CD4-positive, alpha-beta T cell treated with Interleukin-4 for 1 hour (primary cell): ENCODE measurements around the gene LCK.

ENCODE experiments used
- DNase-seq, 2 donors: peaks; one replicate each; pipeline ENCODE4 v3.0.0-alpha.2; 2020 to 2022

The LCK gene

GRCh38 chr1:32250893-32251716 lies at the start of gene LCK:
Gene LCK (plus strand): TSS chr1:32251265. CDS start chr1:32274330, 23,065 bp downstream.
- peak; percentile 53 to 61 for DNase-seq

- no peak for DNase-seq
These were observed 46.1 kb upstream of the LCK start for GRCh38 chr1:32204943-32205361.

- DNase-seq, result peak; percentile 88 to 89
These were observed 45.4 kb upstream of the LCK start, which contains the start of gene IQCC for GRCh38 chr1:32205401-32206370. Gene IQCC (plus strand): TSS chr1:32205671. CDS start chr1:32205682, 11 bp downstream.

- DNase-seq, result no peak
These were observed 42.6 kb upstream of the LCK start for GRCh38 chr1:32208469-32208868.

GRCh38 chr1:32208891-32209328 lies 42.2 kb upstream of the LCK start, which contains the start of gene DCDC2B:
Gene DCDC2B (plus strand): TSS chr1:32209089. CDS start chr1:32209094, 5 bp downstream.
- no peak for DNase-seq

GRCh38 chr1:32215629-32216480 lies 35.2 kb upstream of the LCK start:
- DNase-seq, result peak; percentile 64 to 69

GRCh38 chr1:32216566-32216965 lies 34.5 kb upstream of the LCK start:
- no peak for DNase-seq

GRCh38 chr1:32219022-32219421 lies 32.0 kb upstream of the LCK start:
- no peak for DNase-seq

GRCh38 chr1:32220746-32221580 lies 30.1 kb upstream of the LCK start:
- no peak for DNase-seq

- no peak for DNase-seq
These were observed 29.5 kb upstream of the LCK start for GRCh38 chr1:32221581-32221979.

- DNase-seq, result peak; percentile 93 to 94
These were observed 28.9 kb upstream of the LCK start, which contains the start of the genes EIF3I and TMEM234 for GRCh38 chr1:32221980-32222755. Gene EIF3I (plus strand): TSS chr1:32222407. CDS start chr1:32222442, 35 bp downstream. Gene TMEM234 (minus strand): TSS chr1:32222353. CDS start chr1:32222322, 31 bp downstream.

- DNase-seq, result no peak
These were observed 27.4 kb upstream of the LCK start for GRCh38 chr1:32223683-32224082.

- DNase-seq, result no peak
These were observed 26.8 kb upstream of the LCK start for GRCh38 chr1:32224285-32224684.

GRCh38 chr1:32228771-32229170 lies 22.3 kb upstream of the LCK start:
- no peak for DNase-seq

GRCh38 chr1:32231843-32232432 lies 19.1 kb upstream of the LCK start:
- DNase-seq, result no peak

- no peak for DNase-seq
These were observed 18.3 kb upstream of the LCK start for GRCh38 chr1:32232558-32233304.

- no peak for DNase-seq
These were observed 16.3 kb upstream of the LCK start for GRCh38 chr1:32234792-32235191.

GRCh38 chr1:32239337-32239736 lies 11.7 kb upstream of the LCK start:
- DNase-seq, result no peak

GRCh38 chr1:32239790-32240139 lies 11.3 kb upstream of the LCK start:
- no peak for DNase-seq
